ENCODE measurements around the gene UFD1.

The UFD1 gene

GRCh38 chr22:19520007-19520406 lies 41.0 kb upstream of the UFD1 start:
- TF ChIP-seq GATA1 (IDR thresholded peaks at IDR 0.05; ENCODE audit: low read depth, low read length), result no peak
- TF ChIP-seq POLR2A (IDR thresholded peaks at IDR 0.05; ENCODE audit: low read length), result no peak

GRCh38 chr22:19519041-19519926 lies 40.3 kb upstream of the UFD1 start:
- TF ChIP-seq GATA1 (IDR thresholded peaks at IDR 0.05; ENCODE audit: low read depth, low read length) (no peak), POLR2A (IDR thresholded peaks at IDR 0.05; ENCODE audit: low read length) (no peak)
- DNase-seq, result no peak

More at GRCh38 chr22:19520007-19520406, 41.0 kb upstream of the UFD1 start:
- no peak for DNase-seq

GRCh38 chr22:19518635-19519034 lies 39.6 kb upstream of the UFD1 start:
- TF ChIP-seq GATA1 (IDR thresholded peaks at IDR 0.05; ENCODE audit: low read depth, low read length), result no peak
- no peak for TF ChIP-seq POLR2A (IDR thresholded peaks at IDR 0.05; ENCODE audit: low read length)
- DNase-seq, result no peak

- TF ChIP-seq POLR2A (IDR thresholded peaks at IDR 0.05; ENCODE audit: low read length) (no peak), GATA1 (IDR thresholded peaks at IDR 0.05; ENCODE audit: low read depth, low read length) (no peak)
- no peak for DNase-seq
Measured at GRCh38 chr22:19517919-19518611, 39.1 kb upstream of the UFD1 start.

GRCh38 chr22:19517171-19517500 lies 38.1 kb upstream of the UFD1 start:
- TF ChIP-seq POLR2A (IDR thresholded peaks at IDR 0.05; ENCODE audit: low read length), result no peak
- no peak for TF ChIP-seq GATA1 (IDR thresholded peaks at IDR 0.05; ENCODE audit: low read depth, low read length)
- DNase-seq, result no peak

GRCh38 chr22:19516378-19517170 lies 37.6 kb upstream of the UFD1 start:
- DNase-seq, result no peak

GRCh38 chr22:19515654-19516377 lies 36.8 kb upstream of the UFD1 start:
- no peak for DNase-seq
- no peak for TF ChIP-seq POLR2A (IDR thresholded peaks at IDR 0.05; ENCODE audit: low read length)
- no peak for TF ChIP-seq GATA1 (IDR thresholded peaks at IDR 0.05; ENCODE audit: low read depth, low read length)

More at GRCh38 chr22:19516378-19517170, 37.6 kb upstream of the UFD1 start:
- TF ChIP-seq POLR2A (IDR thresholded peaks at IDR 0.05; ENCODE audit: low read length) (no peak), GATA1 (IDR thresholded peaks at IDR 0.05; ENCODE audit: low read depth, low read length) (no peak)

- TF ChIP-seq GATA1 (IDR thresholded peaks at IDR 0.05; ENCODE audit: low read depth, low read length), result no peak
- no peak for TF ChIP-seq POLR2A (IDR thresholded peaks at IDR 0.05; ENCODE audit: low read length)
Measured at GRCh38 chr22:19514831-19515565, 36.0 kb upstream of the UFD1 start.

GRCh38 chr22:19513823-19514222 lies 34.8 kb upstream of the UFD1 start:
- no peak for DNase-seq
- no peak for TF ChIP-seq GATA1 (IDR thresholded peaks at IDR 0.05; ENCODE audit: low read depth, low read length)
- no peak for TF ChIP-seq POLR2A (IDR thresholded peaks at IDR 0.05; ENCODE audit: low read length)

More at GRCh38 chr22:19514831-19515565, 36.0 kb upstream of the UFD1 start:
- DNase-seq, result no peak

GRCh38 chr22:19510919-19511341 lies 31.9 kb upstream of the UFD1 start:
- no peak for DNase-seq

GRCh38 chr22:19509923-19510322 lies 30.9 kb upstream of the UFD1 start:
- no peak for DNase-seq
- TF ChIP-seq GATA1 (IDR thresholded peaks at IDR 0.05; ENCODE audit: low read depth, low read length) (no peak), POLR2A (IDR thresholded peaks at IDR 0.05; ENCODE audit: low read length) (no peak)

More at GRCh38 chr22:19510919-19511341, 31.9 kb upstream of the UFD1 start:
- TF ChIP-seq POLR2A (IDR thresholded peaks at IDR 0.05; ENCODE audit: low read length) (no peak), GATA1 (IDR thresholded peaks at IDR 0.05; ENCODE audit: low read depth, low read length) (no peak)

GRCh38 chr22:19509191-19509590 lies 30.2 kb upstream of the UFD1 start:
- TF ChIP-seq POLR2A (IDR thresholded peaks at IDR 0.05; ENCODE audit: low read length) (no peak), GATA1 (IDR thresholded peaks at IDR 0.05; ENCODE audit: low read depth, low read length) (no peak)
- DNase-seq, result no peak
